DMS79 (cell line): ENCODE measurements around the gene MAPKAP1.

ENCODE experiments used
- DNase-seq: peaks from one replicate; lab custom pipeline; 2025; lab: John Stamatoyannopoulos, UW

The MAPKAP1 gene

GRCh38 chr9:125387861-125388524 lies 319.0 kb downstream of the MAPKAP1 start:
- no peak for DNase-seq
